ENCODE data around the gene ZNF823. TPM values are rescaled to one million over a fixed set of nuclear protein-coding genes. Genes with fewer than 3 reads are reported as not detected.

Gene ZNF823
- total and polyA plus RNA-seq, 2 of the 13 experiments (the other 11 are each of a cell fraction or from before 2014, with no cell fraction given) = 5.7 to 11.7 TPM

DNA sequence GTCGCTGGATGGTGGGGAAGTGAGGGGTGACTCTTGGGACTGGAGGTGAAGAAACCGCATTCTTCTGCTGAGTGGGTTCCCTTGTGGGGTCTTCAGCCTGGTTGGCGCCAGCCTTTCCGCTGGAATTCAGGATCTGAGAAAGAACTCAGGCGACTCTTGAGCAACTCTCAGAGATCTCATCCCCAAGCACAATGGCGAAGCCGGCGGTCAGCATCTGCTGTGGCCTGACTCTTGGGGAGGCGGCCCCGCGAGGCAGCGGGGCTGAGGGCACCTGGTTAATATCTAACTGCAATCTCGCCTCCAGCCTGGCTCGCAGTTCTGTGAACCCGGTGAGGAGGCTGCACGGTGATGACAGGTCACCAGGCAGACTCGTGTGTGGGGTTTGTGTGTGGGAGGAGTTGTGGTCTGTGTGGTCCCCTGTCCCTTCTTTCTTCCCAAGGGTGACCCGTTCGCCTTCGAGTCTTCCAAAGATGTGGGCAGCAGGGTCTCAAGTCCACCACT is 28.9 kb upstream of the ZNF823 start (continued):
- TF ChIP-seq, protein P1, sequence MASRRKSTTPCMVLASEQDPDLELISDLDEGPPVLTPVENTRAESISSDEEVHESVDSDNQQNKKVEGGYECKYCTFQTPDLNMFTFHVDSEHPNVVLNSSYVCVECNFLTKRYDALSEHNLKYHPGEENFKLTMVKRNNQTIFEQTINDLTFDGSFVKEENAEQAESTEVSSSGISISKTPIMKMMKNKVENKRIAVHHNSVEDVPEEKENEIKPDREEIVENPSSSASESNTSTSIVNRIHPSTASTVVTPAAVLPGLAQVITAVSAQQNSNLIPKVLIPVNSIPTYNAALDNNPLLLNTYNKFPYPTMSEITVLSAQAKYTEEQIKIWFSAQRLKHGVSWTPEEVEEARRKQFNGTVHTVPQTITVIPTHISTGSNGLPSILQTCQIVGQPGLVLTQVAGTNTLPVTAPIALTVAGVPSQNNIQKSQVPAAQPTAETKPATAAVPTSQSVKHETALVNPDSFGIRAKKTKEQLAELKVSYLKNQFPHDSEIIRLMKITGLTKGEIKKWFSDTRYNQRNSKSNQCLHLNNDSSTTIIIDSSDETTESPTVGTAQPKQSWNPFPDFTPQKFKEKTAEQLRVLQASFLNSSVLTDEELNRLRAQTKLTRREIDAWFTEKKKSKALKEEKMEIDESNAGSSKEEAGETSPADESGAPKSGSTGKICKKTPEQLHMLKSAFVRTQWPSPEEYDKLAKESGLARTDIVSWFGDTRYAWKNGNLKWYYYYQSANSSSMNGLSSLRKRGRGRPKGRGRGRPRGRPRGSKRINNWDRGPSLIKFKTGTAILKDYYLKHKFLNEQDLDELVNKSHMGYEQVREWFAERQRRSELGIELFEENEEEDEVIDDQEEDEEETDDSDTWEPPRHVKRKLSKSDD (CRISPR knock-in tag; IDR thresholded peaks at IDR 0.05; ENCODE audit: low read depth) = no peak
- TF ChIP-seq, protein P2, sequence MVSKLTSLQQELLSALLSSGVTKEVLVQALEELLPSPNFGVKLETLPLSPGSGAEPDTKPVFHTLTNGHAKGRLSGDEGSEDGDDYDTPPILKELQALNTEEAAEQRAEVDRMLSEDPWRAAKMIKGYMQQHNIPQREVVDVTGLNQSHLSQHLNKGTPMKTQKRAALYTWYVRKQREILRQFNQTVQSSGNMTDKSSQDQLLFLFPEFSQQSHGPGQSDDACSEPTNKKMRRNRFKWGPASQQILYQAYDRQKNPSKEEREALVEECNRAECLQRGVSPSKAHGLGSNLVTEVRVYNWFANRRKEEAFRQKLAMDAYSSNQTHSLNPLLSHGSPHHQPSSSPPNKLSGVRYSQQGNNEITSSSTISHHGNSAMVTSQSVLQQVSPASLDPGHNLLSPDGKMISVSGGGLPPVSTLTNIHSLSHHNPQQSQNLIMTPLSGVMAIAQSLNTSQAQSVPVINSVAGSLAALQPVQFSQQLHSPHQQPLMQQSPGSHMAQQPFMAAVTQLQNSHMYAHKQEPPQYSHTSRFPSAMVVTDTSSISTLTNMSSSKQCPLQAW (CRISPR knock-in tag; IDR thresholded peaks at IDR 0.05) = peak; percentile 98
- TF ChIP-seq, protein P3, sequence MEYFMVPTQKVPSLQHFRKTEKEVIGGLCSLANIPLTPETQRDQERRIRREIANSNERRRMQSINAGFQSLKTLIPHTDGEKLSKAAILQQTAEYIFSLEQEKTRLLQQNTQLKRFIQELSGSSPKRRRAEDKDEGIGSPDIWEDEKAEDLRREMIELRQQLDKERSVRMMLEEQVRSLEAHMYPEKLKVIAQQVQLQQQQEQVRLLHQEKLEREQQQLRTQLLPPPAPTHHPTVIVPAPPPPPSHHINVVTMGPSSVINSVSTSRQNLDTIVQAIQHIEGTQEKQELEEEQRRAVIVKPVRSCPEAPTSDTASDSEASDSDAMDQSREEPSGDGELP (IDR thresholded peaks at IDR 0.05; ENCODE audit: borderline replicate concordance, low read depth) = peak; percentile 37; the same call in 1 of the 2 replicates
- TF ChIP-seq NBN (conservative IDR thresholded peaks at IDR 0.05) (no peak), TCF7 (IDR thresholded peaks at IDR 0.05; ENCODE audit: low read depth) (no peak), SOX13 (IDR thresholded peaks at IDR 0.05) (no peak), SOX13 (CRISPR knock-in tag; conservative IDR thresholded peaks at IDR 0.05 in 1 of 2, IDR thresholded peaks at IDR 0.05 in 1 of 2) (peak in 1 of 2 experiments; percentile 33; a peak in 1 of 4 replicates), ZEB1 (IDR thresholded peaks at IDR 0.05; ENCODE audit: insufficient replicate concordance, low read depth) (no peak), ZNF20 (CRISPR knock-in tag; IDR thresholded peaks at IDR 0.05) (no peak), BCL6 (CRISPR knock-in tag; IDR thresholded peaks at IDR 0.05) (0 out of 2 replicates have a peak, but pooled peaks have one; percentile 15), ZNF33B (CRISPR knock-in tag; IDR thresholded peaks at IDR 0.05) (no peak), ZFX (CRISPR knock-in tag; IDR thresholded peaks at IDR 0.05; ENCODE audit: low read depth) (0 out of 2 replicates have a peak, but pooled peaks have one; percentile 20), RBAK (CRISPR knock-in tag; IDR thresholded peaks at IDR 0.05) (no peak), MED1 (CRISPR knock-in tag; IDR thresholded peaks at IDR 0.05) (peak; percentile 47), GZF1 (CRISPR knock-in tag; IDR thresholded peaks at IDR 0.05) (no peak), NR2F1 (CRISPR knock-in tag; IDR thresholded peaks at IDR 0.05) (no peak), ZNF234 (CRISPR knock-in tag; conservative IDR thresholded peaks at IDR 0.05) (no peak), ATRX (CRISPR knock-in tag; IDR thresholded peaks at IDR 0.05; ENCODE audit: borderline replicate concordance) (no peak), MTF1 (CRISPR knock-in tag; IDR thresholded peaks at IDR 0.05) (no peak)
- TF ChIP-seq, protein P4, sequence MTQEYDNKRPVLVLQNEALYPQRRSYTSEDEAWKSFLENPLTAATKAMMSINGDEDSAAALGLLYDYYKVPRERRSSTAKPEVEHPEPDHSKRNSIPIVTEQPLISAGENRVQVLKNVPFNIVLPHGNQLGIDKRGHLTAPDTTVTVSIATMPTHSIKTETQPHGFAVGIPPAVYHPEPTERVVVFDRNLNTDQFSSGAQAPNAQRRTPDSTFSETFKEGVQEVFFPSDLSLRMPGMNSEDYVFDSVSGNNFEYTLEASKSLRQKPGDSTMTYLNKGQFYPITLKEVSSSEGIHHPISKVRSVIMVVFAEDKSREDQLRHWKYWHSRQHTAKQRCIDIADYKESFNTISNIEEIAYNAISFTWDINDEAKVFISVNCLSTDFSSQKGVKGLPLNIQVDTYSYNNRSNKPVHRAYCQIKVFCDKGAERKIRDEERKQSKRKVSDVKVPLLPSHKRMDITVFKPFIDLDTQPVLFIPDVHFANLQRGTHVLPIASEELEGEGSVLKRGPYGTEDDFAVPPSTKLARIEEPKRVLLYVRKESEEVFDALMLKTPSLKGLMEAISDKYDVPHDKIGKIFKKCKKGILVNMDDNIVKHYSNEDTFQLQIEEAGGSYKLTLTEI (CRISPR knock-in tag; conservative IDR thresholded peaks at IDR 0.05) = no peak
- TF ChIP-seq, protein P5, sequence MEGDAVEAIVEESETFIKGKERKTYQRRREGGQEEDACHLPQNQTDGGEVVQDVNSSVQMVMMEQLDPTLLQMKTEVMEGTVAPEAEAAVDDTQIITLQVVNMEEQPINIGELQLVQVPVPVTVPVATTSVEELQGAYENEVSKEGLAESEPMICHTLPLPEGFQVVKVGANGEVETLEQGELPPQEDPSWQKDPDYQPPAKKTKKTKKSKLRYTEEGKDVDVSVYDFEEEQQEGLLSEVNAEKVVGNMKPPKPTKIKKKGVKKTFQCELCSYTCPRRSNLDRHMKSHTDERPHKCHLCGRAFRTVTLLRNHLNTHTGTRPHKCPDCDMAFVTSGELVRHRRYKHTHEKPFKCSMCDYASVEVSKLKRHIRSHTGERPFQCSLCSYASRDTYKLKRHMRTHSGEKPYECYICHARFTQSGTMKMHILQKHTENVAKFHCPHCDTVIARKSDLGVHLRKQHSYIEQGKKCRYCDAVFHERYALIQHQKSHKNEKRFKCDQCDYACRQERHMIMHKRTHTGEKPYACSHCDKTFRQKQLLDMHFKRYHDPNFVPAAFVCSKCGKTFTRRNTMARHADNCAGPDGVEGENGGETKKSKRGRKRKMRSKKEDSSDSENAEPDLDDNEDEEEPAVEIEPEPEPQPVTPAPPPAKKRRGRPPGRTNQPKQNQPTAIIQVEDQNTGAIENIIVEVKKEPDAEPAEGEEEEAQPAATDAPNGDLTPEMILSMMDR (CRISPR knock-in tag; IDR thresholded peaks at IDR 0.05) = no peak; the same call in 1 of the 2 replicates
